GM21447 (cell line): ENCODE results near the gene SLC6A11.

Source experiments
- ATAC-seq: cut with Tn5 transposase; IDR thresholded peaks from one replicate; pipeline ENCODE4 v1.9.1; 2021; ENCODE audit not compliant: unreplicated experiment

The SLC6A11 gene

GRCh38 chr3:10928407-10928960, 112.5 kb downstream of the SLC6A11 start:
- no peak for ATAC-seq

- ATAC-seq: no peak
Observed at GRCh38 chr3:10928961-10929471, 113.0 kb downstream of the SLC6A11 start.

- no peak for ATAC-seq
Observed at GRCh38 chr3:10929978-10930665, 114.1 kb downstream of the SLC6A11 start.

GRCh38 chr3:10930666-10931040, 114.6 kb downstream of the SLC6A11 start:
- ATAC-seq: no peak

GRCh38 chr3:10932596-10932995, 116.6 kb downstream of the SLC6A11 start:
- ATAC-seq: no peak

- ATAC-seq: no peak
Observed at GRCh38 chr3:10933021-10933420, 117.0 kb downstream of the SLC6A11 start.

- no peak for ATAC-seq
Observed at GRCh38 chr3:10933470-10933804, 117.4 kb downstream of the SLC6A11 start.

- ATAC-seq: no peak
Observed at GRCh38 chr3:10933805-10934481, 117.9 kb downstream of the SLC6A11 start.

GRCh38 chr3:10935028-10935427, 119.0 kb downstream of the SLC6A11 start:
- ATAC-seq: no peak

GRCh38 chr3:10935846-10936631, 120.0 kb downstream of the SLC6A11 start:
- ATAC-seq: no peak

GRCh38 chr3:10936686-10937085, 120.7 kb downstream of the SLC6A11 start:
- no peak for ATAC-seq

GRCh38 chr3:10937141-10937825, 121.3 kb downstream of the SLC6A11 start:
- no peak for ATAC-seq

- ATAC-seq: no peak
Observed at GRCh38 chr3:10939556-10939955, 123.5 kb downstream of the SLC6A11 start.

- ATAC-seq: no peak
Observed at GRCh38 chr3:10940106-10940505, 124.1 kb downstream of the SLC6A11 start.

GRCh38 chr3:10941972-10942371, 125.9 kb downstream of the SLC6A11 start:
- ATAC-seq: no peak

- no peak for ATAC-seq
Observed at GRCh38 chr3:10942690-10943205, 126.7 kb downstream of the SLC6A11 start.

GRCh38 chr3:10944866-10945265, 128.8 kb downstream of the SLC6A11 start:
- ATAC-seq: no peak

- no peak for ATAC-seq
Observed at GRCh38 chr3:10945683-10946287, 129.8 kb downstream of the SLC6A11 start.

- no peak for ATAC-seq
Observed at GRCh38 chr3:10946526-10946925, 130.5 kb downstream of the SLC6A11 start.

GRCh38 chr3:10948326-10948725, 132.3 kb downstream of the SLC6A11 start:
- no peak for ATAC-seq
